Vagina (tissue), 2 donors: ENCODE results near the gene SORCS2. TPM values are rescaled to one million over a fixed set of nuclear protein-coding genes. Genes with fewer than 3 reads are reported as not detected.

Experiments used
- DNase-seq, 2 donors: peaks; one replicate each; pipeline ENCODE4 v3.0.0-alpha.2; 2017; ENCODE audit errors: extremely low spot score in 2 of 2
- H3K27ac ChIP-seq: fragments of 200-600 bp; sonication (generic); one replicate; pipeline ENCODE4 v1.5.1; 2019
- H3K27me3 ChIP-seq: fragments of 200-600 bp; sonication (generic); one replicate; pipeline ENCODE4 v1.5.1; 2019
- H3K36me3 ChIP-seq, 2 donors: fragments of 200-600 bp; sonication (generic); one replicate each; pipeline ENCODE4 v1.5.1; 2017 to 2019
- H3K4me1 ChIP-seq: fragments of 200-600 bp; sonication (generic); one replicate; pipeline ENCODE4 v1.5.1; 2019
- H3K4me3 ChIP-seq, 2 donors: fragments of 200-600 bp; sonication (generic); 1 replicate in 1 of 2; 2 replicates in 1 of 2; pipeline ENCODE4 v1.5.1; 2016 to 2019
- H3K9me3 ChIP-seq: fragments of 200-600 bp; sonication (generic); one replicate; pipeline ENCODE4 v1.5.1; 2019
- CTCF ChIP-seq, 3 experiments: fragments of 450-650 bp in 2 of 3; fragments of 200-600 bp in 1 of 3; sonication (generic) in 1 of 3; IDR thresholded peaks; one replicate each; pipeline ENCODE4 v1.5.1; 2017 to 2019; ENCODE audit warnings: antibody characterized with exemption in 3 of 3, mild to moderate bottlenecking in 2 of 3, moderate library complexity in 2 of 3
- POLR2A ChIP-seq, 2 donors: fragments of 450-650 bp; IDR thresholded peaks; one replicate each; pipeline ENCODE4 v1.6.1; 2017; ENCODE audit warnings: antibody characterized with exemption in 2 of 2, mild to moderate bottlenecking in 2 of 2, moderate library complexity in 2 of 2
- POLR2AphosphoS5 ChIP-seq, 2 donors: sonication (generic); formaldehyde crosslinking; IDR thresholded peaks; one replicate each; pipeline ENCODE4 v1.9.0; 2017; ENCODE audit warnings: antibody characterized with exemption in 2 of 2, mild to moderate bottlenecking in 2 of 2, low read depth in 1 of 2; ENCODE audit not compliant: insufficient read depth in 1 of 2
- intact Hi-C: fragments of 100-400 bp; cut with DNase I; formaldehyde crosslinking; loops from one replicate; pipeline ENCODE4 v1.15.1; 2023
- total RNA-seq: library from RNA; depleted of rRNA; stranded (reverse); fragments of >200 nt; gene quantifications from one replicate; pipeline ENCODE4 v1.2.3, GENCODE V29; 2016

The SORCS2 gene
- total RNA-seq, 1 donor from 2014 or later: 5.4 TPM

- no peaks in the 10 kb centered on the region for H3K4me1 ChIP-seq
- peaks cover 0 to 43% of the 10 kb centered on the region in 2 donors for H3K36me3 ChIP-seq
- no peaks in the 10 kb centered on the region for H3K27me3 ChIP-seq
- no peak overlapping the region for H3K27ac ChIP-seq
- no peaks in the 10 kb centered on the region for H3K9me3 ChIP-seq
- no peak for TF ChIP-seq POLR2AphosphoS5 (IDR thresholded peaks at IDR 0.05; ENCODE audit: insufficient read depth in 1 of 2, low read depth in 1 of 2)
- DNase-seq: no peak
- no peak overlapping the region for H3K4me3 ChIP-seq
- intact Hi-C loops: loop anchor here (5.0 kb wide), 1 partner anchor 39 kb away; no protein-coding TSS in a partner anchor
Observed at GRCh38 chr4:7763788-7764187, 571.5 kb downstream of the SORCS2 start.

GRCh38 chr4:7764466-7764865, 572.1 kb downstream of the SORCS2 start:
- no peak for DNase-seq
- no peak overlapping the region for H3K4me3 ChIP-seq
- no peaks in the 10 kb centered on the region for H3K27me3 ChIP-seq
- TF ChIP-seq POLR2AphosphoS5 (IDR thresholded peaks at IDR 0.05; ENCODE audit: insufficient read depth in 1 of 2, low read depth in 1 of 2) (no peak), CTCF (IDR thresholded peaks at IDR 0.05) (no peak), POLR2A (IDR thresholded peaks at IDR 0.05) (no peak)
- no peaks in the 10 kb centered on the region for H3K9me3 ChIP-seq
- H3K4me1 ChIP-seq: no peaks in the 10 kb centered on the region
- intact Hi-C loops: loop anchor here (5.0 kb wide), 1 partner anchor 38 kb away; no protein-coding TSS in a partner anchor
- peaks cover 0 to 50% of the 10 kb centered on the region in 2 donors for H3K36me3 ChIP-seq
- H3K27ac ChIP-seq: no peak overlapping the region

GRCh38 chr4:7765666-7766065, 573.3 kb downstream of the SORCS2 start:
- H3K9me3 ChIP-seq: no peaks in the 10 kb centered on the region
- no peak overlapping the region for H3K27ac ChIP-seq
- no peak for DNase-seq
- no peaks in the 10 kb centered on the region for H3K27me3 ChIP-seq
- H3K4me1 ChIP-seq: no peaks in the 10 kb centered on the region
- intact Hi-C loops: no loop called here
- no peak overlapping the region for H3K4me3 ChIP-seq
- H3K36me3 ChIP-seq: peaks cover 0 to 54% of the 10 kb centered on the region in 2 donors
- TF ChIP-seq CTCF (IDR thresholded peaks at IDR 0.05) (no peak), POLR2A (IDR thresholded peaks at IDR 0.05) (no peak), POLR2AphosphoS5 (IDR thresholded peaks at IDR 0.05; ENCODE audit: insufficient read depth in 1 of 2, low read depth in 1 of 2) (no peak)

GRCh38 chr4:7766086-7766485, 573.7 kb downstream of the SORCS2 start:
- Histone ChIP-seq H3K27ac (no peak overlapping the region), H3K36me3 (peaks cover 0 to 50% of the 10 kb centered on the region in 2 donors)
- intact Hi-C loops: no loop called here

GRCh38 chr4:7766661-7767345, 574.5 kb downstream of the SORCS2 start:
- Histone ChIP-seq H3K27ac (no peak overlapping the region), H3K4me3 (no peak overlapping the region), H3K9me3 (no peaks in the 10 kb centered on the region), H3K27me3 (no peaks in the 10 kb centered on the region), H3K36me3 (peaks cover 0 to 46% of the 10 kb centered on the region in 2 donors), H3K4me1 (no peaks in the 10 kb centered on the region)
- intact Hi-C loops: no loop called here
- TF ChIP-seq CTCF (IDR thresholded peaks at IDR 0.05): no peak
- TF ChIP-seq POLR2AphosphoS5 (IDR thresholded peaks at IDR 0.05; ENCODE audit: insufficient read depth in 1 of 2, low read depth in 1 of 2): no peak
- no peak for TF ChIP-seq POLR2A (IDR thresholded peaks at IDR 0.05)
- DNase-seq: no peak

More at GRCh38 chr4:7766086-7766485, 573.7 kb downstream of the SORCS2 start:
- H3K27me3 ChIP-seq: no peaks in the 10 kb centered on the region
- TF ChIP-seq POLR2AphosphoS5 (IDR thresholded peaks at IDR 0.05; ENCODE audit: insufficient read depth in 1 of 2, low read depth in 1 of 2): no peak
- TF ChIP-seq CTCF (IDR thresholded peaks at IDR 0.05): no peak
- TF ChIP-seq POLR2A (IDR thresholded peaks at IDR 0.05): no peak
- DNase-seq: no peak
- H3K4me3 ChIP-seq: no peak overlapping the region
- no peaks in the 10 kb centered on the region for H3K9me3 ChIP-seq
- no peaks in the 10 kb centered on the region for H3K4me1 ChIP-seq
